Measurements from ENCODE around the gene MSI2. TPM values are rescaled to one million over a fixed set of nuclear protein-coding genes. Genes with fewer than 3 reads are reported as not detected.

MSI2 gene
- total RNA-seq, 2 experiments from 2014 or later = 38.8 to 39.0 TPM

DNA sequence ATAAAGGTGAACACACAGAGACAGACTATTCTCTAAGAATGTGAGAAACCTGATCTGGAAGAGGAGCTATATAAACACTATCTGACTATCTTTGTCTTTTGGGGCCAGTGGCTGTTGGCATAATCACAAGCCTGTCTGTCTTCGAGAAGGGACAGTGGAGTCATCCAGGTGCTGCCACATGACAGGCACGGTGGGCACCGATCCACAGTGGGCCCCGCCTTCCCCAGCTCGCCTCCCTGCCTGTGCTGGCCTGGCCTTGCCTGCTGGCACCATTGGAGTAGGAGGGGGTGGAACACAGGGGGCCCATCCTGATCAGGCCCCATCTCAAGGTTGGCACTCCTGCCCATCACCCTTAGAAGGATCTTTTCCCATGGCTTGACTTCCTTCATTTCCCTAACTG is 376.0 kb downstream of the MSI2 start:
- peaks cover 27% of the 10 kb centered on the region for H3K36me3 Mint-ChIP-seq (ENCODE audit: low read depth)
- intact Hi-C loops (cut with micrococcal nuclease) = no loop called here
- CTCF ChIA-PET = interaction anchor here (0.8 kb wide), 1 partner anchor 136 kb away, joined by 3 read pairs; no protein-coding TSS in a partner anchor
- H3K4me1 Mint-ChIP-seq (ENCODE audit: low read depth) = no peaks in the 10 kb centered on the region
- H3K4me3 Mint-ChIP-seq = no peak overlapping the region
- DNase-seq = no peak
- peaks cover 1% of the 10 kb centered on the region for H3K9me3 Mint-ChIP-seq
- no peaks in the 10 kb centered on the region for H3K27me3 Mint-ChIP-seq (ENCODE audit: low read depth)
- no peak overlapping the region for H3K27ac Mint-ChIP-seq

DNA sequence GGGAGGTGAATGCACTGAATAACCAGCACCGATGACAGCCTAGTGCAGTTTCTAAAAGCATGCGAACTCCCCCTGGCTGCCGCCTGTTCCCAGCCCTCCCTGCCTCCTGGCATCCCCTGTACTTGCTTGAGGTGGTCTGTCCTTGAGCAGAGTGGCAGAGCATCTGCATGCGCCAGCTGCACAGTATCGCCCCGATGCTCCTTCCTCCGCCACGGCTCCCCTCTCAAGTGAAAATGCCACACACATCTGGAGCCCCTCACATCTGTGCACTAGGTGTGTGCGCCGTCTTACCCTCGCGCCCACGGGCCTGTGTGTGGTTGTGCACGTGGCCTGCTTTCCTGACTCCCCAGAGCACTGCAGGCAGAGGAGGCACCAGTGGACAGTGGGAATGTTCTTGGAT is 376.9 kb downstream of the MSI2 start:
- no peaks in the 10 kb centered on the region for H3K27me3 Mint-ChIP-seq (ENCODE audit: low read depth)
- intact Hi-C loops (cut with micrococcal nuclease) = no loop called here
- H3K4me1 Mint-ChIP-seq (ENCODE audit: low read depth) = no peaks in the 10 kb centered on the region
- peaks cover 1% of the 10 kb centered on the region for H3K9me3 Mint-ChIP-seq
- no peak for DNase-seq
- CTCF ChIA-PET = no interaction called here
- H3K36me3 Mint-ChIP-seq (ENCODE audit: low read depth) = peaks cover 24% of the 10 kb centered on the region
- no peak overlapping the region for H3K4me3 Mint-ChIP-seq
- H3K27ac Mint-ChIP-seq = no peak overlapping the region

DNA sequence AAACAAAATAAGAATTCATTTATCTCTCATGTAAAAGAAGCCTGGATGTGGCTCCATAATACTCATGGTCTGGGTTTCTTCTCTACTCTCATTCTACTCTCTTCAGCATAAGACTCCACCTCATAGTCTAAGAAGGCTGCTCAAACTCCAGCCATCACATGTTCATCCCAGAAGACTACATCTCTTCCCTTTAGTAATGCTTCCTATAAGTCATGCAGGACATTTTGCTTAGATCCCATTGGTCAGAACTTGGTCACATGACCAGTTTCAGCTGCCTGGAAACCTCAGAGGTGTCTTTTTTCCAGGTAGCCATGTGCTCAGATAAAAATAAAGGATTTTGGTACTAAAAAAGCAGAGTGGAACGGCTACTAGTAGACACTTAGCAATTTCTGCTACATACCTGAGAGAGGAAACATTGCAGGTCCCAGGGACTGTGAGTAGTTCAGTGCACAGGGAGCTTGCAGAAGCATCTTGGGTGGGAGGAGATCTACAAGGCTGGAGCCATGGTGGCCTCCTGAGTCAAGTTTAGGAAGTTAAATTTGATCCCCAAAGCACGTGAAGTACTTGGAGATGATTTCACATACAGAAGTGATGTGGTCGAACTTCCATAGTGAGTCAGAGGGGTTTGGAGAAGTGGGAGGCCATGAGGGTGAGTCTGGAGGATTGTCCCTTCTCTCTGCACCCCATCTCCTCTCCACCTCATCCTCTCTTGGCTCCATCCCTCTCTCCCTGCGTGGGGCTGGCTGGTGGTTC is 378.6 kb downstream of the MSI2 start:
- CTCF ChIA-PET = no interaction called here
- Mint-ChIP-seq H3K4me3 (no peak overlapping the region), H3K36me3 (ENCODE audit: low read depth) (peaks cover 22% of the 10 kb centered on the region), H3K4me1 (ENCODE audit: low read depth) (no peaks in the 10 kb centered on the region), H3K27ac (no peak overlapping the region), H3K9me3 (peaks cover 1% of the 10 kb centered on the region), H3K27me3 (ENCODE audit: low read depth) (no peaks in the 10 kb centered on the region)
- intact Hi-C loops (cut with micrococcal nuclease) = no loop called here
- no peak for DNase-seq

DNA sequence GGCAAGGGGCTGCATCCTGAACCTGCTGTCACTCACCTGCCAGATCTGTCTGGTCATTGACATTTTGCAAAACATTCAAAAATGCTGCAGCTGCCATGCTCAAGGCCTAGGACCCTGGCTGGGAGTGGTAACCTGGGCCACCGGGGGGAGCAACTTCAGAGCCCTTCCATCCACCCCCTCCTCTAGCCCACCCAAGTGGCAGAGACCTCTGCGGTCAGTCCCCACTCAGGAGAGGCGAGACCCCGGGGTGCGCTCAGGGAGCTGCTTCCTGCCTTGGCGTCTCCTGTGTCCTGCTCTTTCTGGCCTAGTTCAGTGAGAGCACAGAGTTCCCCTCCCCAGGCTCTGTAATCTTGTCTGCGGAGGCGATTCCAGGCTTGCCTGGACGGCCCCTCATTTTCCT is 380.0 kb downstream of the MSI2 start:
- H3K27me3 Mint-ChIP-seq (ENCODE audit: low read depth) = no peaks in the 10 kb centered on the region
- peaks cover 21% of the 10 kb centered on the region for H3K36me3 Mint-ChIP-seq (ENCODE audit: low read depth)
- peaks cover 1% of the 10 kb centered on the region for H3K9me3 Mint-ChIP-seq
- DNase-seq = no peak
- H3K4me1 Mint-ChIP-seq (ENCODE audit: low read depth) = no peaks in the 10 kb centered on the region
- H3K27ac Mint-ChIP-seq = no peak overlapping the region
- no peak overlapping the region for H3K4me3 Mint-ChIP-seq
- intact Hi-C loops (cut with micrococcal nuclease) = no loop called here
- CTCF ChIA-PET = no interaction called here

DNA sequence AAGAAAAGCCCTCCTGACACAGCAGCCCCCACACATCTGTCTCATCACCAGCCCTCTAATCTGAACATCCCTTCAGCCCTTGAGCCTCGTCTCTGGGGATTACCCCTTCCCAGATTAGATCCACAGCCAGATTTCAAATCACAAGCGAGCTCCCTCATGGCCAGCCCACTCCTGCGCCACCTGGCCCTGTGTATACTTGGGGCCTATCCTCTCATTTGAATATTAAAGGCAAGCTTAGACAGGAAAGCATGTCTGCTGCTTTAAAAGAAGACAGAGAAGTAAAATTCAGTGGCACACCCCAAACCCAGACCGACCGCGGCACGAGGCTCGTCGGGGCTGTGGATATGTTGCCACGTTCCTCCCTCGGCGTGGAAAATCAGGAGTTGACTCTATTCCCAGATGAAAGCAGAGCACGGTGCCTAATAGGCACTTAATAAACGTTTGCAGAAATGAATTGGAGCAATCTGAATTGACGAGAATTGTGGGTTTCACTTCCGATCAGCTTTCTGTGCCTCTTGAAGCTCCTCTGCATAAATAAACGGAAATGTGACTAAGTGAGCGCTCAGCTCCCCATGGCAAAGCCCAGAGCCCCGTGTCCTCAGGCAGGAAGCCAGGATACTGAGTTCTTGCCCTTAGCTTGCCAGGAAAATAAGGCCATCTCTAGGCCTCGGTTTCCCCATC is 380.8 kb downstream of the MSI2 start:
- no peaks in the 10 kb centered on the region for H3K27me3 Mint-ChIP-seq (ENCODE audit: low read depth)
- no peak overlapping the region for H3K4me3 Mint-ChIP-seq
- no peak overlapping the region for H3K27ac Mint-ChIP-seq
- CTCF ChIA-PET = interaction anchor here (0.6 to 1.2 kb wide), 2 partner anchors 35 to 142 kb away, joined by 3 read pairs; no protein-coding TSS in a partner anchor
- intact Hi-C loops (cut with micrococcal nuclease) = no loop called here
- no peaks in the 10 kb centered on the region for H3K4me1 Mint-ChIP-seq (ENCODE audit: low read depth)
- no peak for DNase-seq
- H3K36me3 Mint-ChIP-seq (ENCODE audit: low read depth) = peaks cover 16% of the 10 kb centered on the region
- peaks cover 1% of the 10 kb centered on the region for H3K9me3 Mint-ChIP-seq

DNA sequence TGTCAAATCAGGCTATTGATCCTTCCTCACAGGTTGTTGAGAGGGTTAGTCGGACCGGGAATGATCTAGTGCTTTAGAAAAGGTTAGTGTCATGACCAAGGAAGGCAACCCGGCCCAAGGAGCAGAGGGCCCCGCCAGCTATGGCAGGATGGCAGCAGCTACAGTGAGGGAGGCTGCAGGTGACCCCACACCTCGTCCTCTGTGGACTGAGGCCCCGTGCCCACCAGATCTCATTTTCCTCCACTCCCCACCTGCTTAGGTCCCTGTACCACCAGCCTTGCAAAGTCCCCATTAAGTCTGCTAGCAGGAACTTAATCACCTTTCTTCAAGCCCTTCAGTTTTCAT is 381.3 kb downstream of the MSI2 start:
- Mint-ChIP-seq H3K36me3 (ENCODE audit: low read depth) (peaks cover 14% of the 10 kb centered on the region), H3K27me3 (ENCODE audit: low read depth) (no peaks in the 10 kb centered on the region), H3K4me3 (no peak overlapping the region), H3K27ac (no peak overlapping the region), H3K9me3 (peaks cover 1% of the 10 kb centered on the region), H3K4me1 (ENCODE audit: low read depth) (no peaks in the 10 kb centered on the region)
- intact Hi-C loops (cut with micrococcal nuclease) = no loop called here
- no peak for DNase-seq
- CTCF ChIA-PET = interaction anchor here (1.2 kb wide), 1 partner anchor 35 kb away, joined by 3 read pairs; no protein-coding TSS in a partner anchor

DNA sequence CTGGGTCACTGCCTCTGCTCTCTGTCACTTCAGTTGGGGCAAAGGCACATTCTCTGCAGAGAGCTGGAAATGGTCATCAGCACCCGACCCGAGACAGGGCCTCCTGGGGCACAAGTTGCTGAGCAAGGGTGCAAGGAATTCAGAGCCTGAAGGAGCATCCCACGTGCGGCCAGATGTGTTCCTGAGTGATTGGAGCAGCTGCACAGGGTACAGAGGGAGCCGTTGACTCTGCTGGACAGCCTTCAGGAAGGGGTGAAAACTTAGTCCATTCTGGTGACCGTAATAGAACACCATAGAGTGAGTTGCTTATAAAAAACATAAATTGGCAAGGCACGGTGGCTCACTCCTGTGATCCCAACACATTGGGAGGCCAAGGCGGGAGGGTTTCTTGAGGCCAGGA is 382.0 kb downstream of the MSI2 start:
- H3K27me3 Mint-ChIP-seq (ENCODE audit: low read depth) = no peaks in the 10 kb centered on the region
- no peaks in the 10 kb centered on the region for H3K4me1 Mint-ChIP-seq (ENCODE audit: low read depth)
- H3K4me3 Mint-ChIP-seq = no peak overlapping the region
- H3K36me3 Mint-ChIP-seq (ENCODE audit: low read depth) = peaks cover 7% of the 10 kb centered on the region
- CTCF ChIA-PET = no interaction called here
- intact Hi-C loops (cut with micrococcal nuclease) = no loop called here
- H3K9me3 Mint-ChIP-seq = peaks cover 1% of the 10 kb centered on the region
- DNase-seq = no peak
- H3K27ac Mint-ChIP-seq = no peak overlapping the region

DNA sequence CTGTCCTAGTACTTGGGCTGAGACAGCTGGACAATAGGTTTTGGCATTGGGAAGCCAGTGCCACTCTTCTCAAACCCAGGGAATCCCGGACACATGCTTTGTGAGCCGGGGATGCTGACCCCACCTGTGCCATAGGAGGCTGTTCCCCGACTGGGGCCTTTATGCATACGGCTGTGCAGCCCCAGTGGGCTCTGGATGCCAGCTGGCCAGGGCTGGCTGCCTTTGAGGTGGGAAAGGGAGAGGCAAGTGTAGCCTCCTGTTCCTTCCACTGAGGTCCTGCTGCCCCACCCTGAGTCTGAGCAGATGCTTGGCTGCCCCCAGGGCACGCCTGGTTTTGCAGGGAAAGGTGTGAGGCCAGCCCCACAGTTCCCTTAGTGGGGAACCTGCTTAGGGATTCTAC is 383.1 kb downstream of the MSI2 start:
- CTCF ChIA-PET = no interaction called here
- Mint-ChIP-seq H3K27ac (no peak overlapping the region), H3K9me3 (peaks cover under 1% of the 10 kb centered on the region), H3K4me3 (no peak overlapping the region), H3K4me1 (ENCODE audit: low read depth) (no peaks in the 10 kb centered on the region), H3K27me3 (ENCODE audit: low read depth) (no peaks in the 10 kb centered on the region), H3K36me3 (ENCODE audit: low read depth) (peaks cover 2% of the 10 kb centered on the region)
- no peak for DNase-seq
- intact Hi-C loops (cut with micrococcal nuclease) = no loop called here

DNA sequence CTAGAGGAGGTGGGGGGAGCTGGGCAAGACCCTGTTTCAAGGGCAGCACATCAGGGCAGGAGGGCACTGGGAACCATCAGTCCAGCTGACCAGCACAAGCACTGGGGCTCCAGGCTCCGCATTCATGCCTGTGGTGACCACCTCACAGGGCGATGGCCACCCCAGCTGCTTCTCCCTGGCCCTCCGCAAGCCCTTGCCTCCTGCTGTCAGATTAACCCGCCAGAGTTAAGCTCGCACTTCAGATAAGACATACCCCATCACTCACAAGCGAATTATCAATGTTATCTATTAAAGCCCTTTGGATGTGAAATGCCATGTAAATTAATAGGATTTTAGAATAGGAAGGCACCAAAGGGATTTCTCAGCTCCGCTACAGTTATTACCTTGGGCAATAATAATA is 383.8 kb downstream of the MSI2 start:
- no peak overlapping the region for H3K4me3 Mint-ChIP-seq
- intact Hi-C loops (cut with micrococcal nuclease) = no loop called here
- H3K27me3 Mint-ChIP-seq (ENCODE audit: low read depth) = no peaks in the 10 kb centered on the region
- no peaks in the 10 kb centered on the region for H3K9me3 Mint-ChIP-seq
- DNase-seq = no peak
- CTCF ChIA-PET = interaction anchor here (0.7 kb wide), 1 partner anchor 16 kb away, joined by 3 read pairs; no protein-coding TSS in a partner anchor
- H3K36me3 Mint-ChIP-seq (ENCODE audit: low read depth) = peaks cover 2% of the 10 kb centered on the region
- H3K4me1 Mint-ChIP-seq (ENCODE audit: low read depth) = no peaks in the 10 kb centered on the region
- H3K27ac Mint-ChIP-seq = no peak overlapping the region

DNA sequence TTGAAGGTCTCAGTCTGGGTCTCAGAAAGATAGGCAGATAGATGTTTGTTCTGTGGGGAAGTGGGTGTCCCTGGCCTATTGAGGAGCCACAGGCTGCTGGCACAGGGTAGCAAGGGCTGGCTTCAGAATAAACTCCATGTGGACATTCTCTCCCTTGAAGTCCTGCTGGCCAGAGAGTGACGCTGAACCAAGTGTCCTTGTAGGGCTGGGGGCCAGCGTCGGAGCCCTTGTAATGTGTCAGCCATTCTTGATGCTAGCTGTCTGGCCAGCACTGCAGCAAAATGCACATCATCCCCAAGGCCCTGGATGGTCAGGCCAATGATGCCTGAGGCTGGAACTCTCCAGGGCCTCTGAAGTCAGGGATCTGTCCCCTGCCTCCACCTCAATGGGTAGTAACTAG is 385.4 kb downstream of the MSI2 start:
- Mint-ChIP-seq H3K27me3 (ENCODE audit: low read depth) (no peaks in the 10 kb centered on the region), H3K36me3 (ENCODE audit: low read depth) (peaks cover 5% of the 10 kb centered on the region), H3K4me3 (no peak overlapping the region), H3K9me3 (no peaks in the 10 kb centered on the region), H3K27ac (no peak overlapping the region), H3K4me1 (ENCODE audit: low read depth) (peaks cover 7% of the 10 kb centered on the region)
- DNase-seq = no peak
- intact Hi-C loops (cut with micrococcal nuclease) = no loop called here
- CTCF ChIA-PET = interaction anchor here (0.8 to 2.1 kb wide), 2 partner anchors 30 to 44 kb away, joined by 3 to 11 read pairs; no protein-coding TSS in a partner anchor

DNA sequence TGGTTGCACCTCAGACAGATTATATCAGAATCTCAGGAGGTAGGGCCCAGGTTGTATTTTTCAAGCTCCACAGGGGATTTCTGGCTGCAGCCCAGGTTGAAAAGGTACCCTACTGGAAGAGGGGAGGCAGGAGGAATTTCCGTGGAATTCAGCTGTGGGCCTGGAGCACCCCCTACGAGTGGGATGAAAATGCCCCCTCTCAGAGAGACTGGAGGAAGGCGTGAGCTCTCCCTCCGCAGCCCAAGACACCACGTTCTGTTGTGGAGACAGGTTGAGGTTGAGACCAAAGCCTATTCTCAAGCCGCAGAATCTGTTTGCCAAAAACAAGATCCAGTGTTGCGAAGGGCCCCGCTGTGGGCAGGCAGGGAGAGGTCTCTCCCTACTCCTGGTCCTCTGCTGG is 386.7 kb downstream of the MSI2 start:
- CTCF ChIA-PET = interaction anchor here (2.1 kb wide), 1 partner anchor 28 kb away, joined by 11 read pairs; no protein-coding TSS in a partner anchor
- Mint-ChIP-seq H3K4me1 (ENCODE audit: low read depth) (peaks cover 7% of the 10 kb centered on the region), H3K27me3 (ENCODE audit: low read depth) (no peaks in the 10 kb centered on the region), H3K4me3 (no peak overlapping the region), H3K9me3 (no peaks in the 10 kb centered on the region), H3K27ac (no peak overlapping the region), H3K36me3 (ENCODE audit: low read depth) (peaks cover 5% of the 10 kb centered on the region)
- no peak for DNase-seq
- intact Hi-C loops (cut with micrococcal nuclease) = no loop called here

DNA sequence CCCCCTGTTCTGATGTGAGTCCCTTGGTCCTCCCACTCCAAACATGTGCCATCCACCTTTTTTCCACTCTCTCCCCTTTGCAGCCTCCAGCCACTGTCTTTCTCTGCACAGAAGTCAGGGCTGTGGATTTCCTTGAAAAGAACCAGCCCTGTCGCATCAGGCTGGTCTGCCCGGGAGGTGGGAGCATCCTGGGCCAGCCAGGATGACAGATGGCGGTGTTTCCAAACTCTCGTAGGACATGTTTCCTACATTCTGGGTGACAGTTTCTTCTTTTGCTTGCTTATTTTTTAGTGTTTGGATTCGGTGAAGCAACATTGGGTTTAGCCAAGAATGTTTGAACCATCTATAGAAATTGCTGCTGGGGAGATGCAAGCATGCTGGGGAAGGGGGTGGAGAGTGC is 388.0 kb downstream of the MSI2 start:
- no peak overlapping the region for H3K27ac Mint-ChIP-seq
- no peaks in the 10 kb centered on the region for H3K27me3 Mint-ChIP-seq (ENCODE audit: low read depth)
- no peaks in the 10 kb centered on the region for H3K9me3 Mint-ChIP-seq
- intact Hi-C loops (cut with micrococcal nuclease) = no loop called here
- peaks cover 5% of the 10 kb centered on the region for H3K36me3 Mint-ChIP-seq (ENCODE audit: low read depth)
- H3K4me3 Mint-ChIP-seq = no peak overlapping the region
- H3K4me1 Mint-ChIP-seq (ENCODE audit: low read depth) = peaks cover 7% of the 10 kb centered on the region
- no peak for DNase-seq
- CTCF ChIA-PET = no interaction called here

All from activated naive CD4-positive, alpha-beta T cell treated with anti-CD3 and anti-CD28 coated beads for 36 hours (primary cell).